Endothelial cell of umbilical vein (primary cell): ENCODE results near the gene BPI. TPM values are rescaled to one million over a fixed set of nuclear protein-coding genes. Genes with fewer than 3 reads are reported as not detected.
A peak's percentile ranks its signal among the peaks of the same experiment; 100 is the strongest.

ENCODE experiments used
- BruUV-seq: library from RNA; stranded (reverse); fragments of 400-500 nt; replicated peaks from 2 replicates; lab custom pipeline; 2021; lab: Mats Ljungman, UMichigan
- CTCF ChIA-PET: fragments of 300-600, 350-600 bp; sonication (Branson Sonifier 250); formaldehyde crosslinking; loops from one replicate; lab custom pipeline; 2021; ENCODE audit warnings: antibody characterized with exemption, inconsistent platforms; lab: Charles Lee
- POLR2A ChIA-PET: fragments of 300-600, 350-600 bp; sonication (Branson Sonifier 250); formaldehyde crosslinking; loops from one replicate; lab custom pipeline; 2021; ENCODE audit warnings: antibody characterized with exemption, inconsistent platforms; lab: Charles Lee
- DNase-seq: peaks from one replicate; pipeline ENCODE4 v3.0.0-alpha.2; 2011; ENCODE audit warnings: low read depth, low spot score
- FAIRE-seq: peaks from 2 replicates; lab custom pipeline; 2011; peaks lifted over from hg19 to GRCh38; lab: Jason Lieb, UNC
- H2AFZ ChIP-seq: 2 replicates; pipeline ENCODE4 v1.6.0; 2012; ENCODE audit warnings: low read depth, low read length, control low read depth, inconsistent platforms
- H3K27ac ChIP-seq: 2 replicates; pipeline ENCODE4 v1.5.1; 2011; ENCODE audit warnings: low read depth, mild to moderate bottlenecking, control low read depth, low read length, moderate library complexity; ENCODE audit not compliant: insufficient read depth
- H3K27me3 ChIP-seq, 2 experiments: 2 replicates each; pipeline versions ENCODE4 v1.6.0 to v1.6.1; 2011; ENCODE audit warnings: low read length in 2 of 2, mixed read lengths in 1 of 2; ENCODE audit not compliant: control insufficient read depth in 2 of 2, insufficient read depth in 2 of 2
- H3K36me3 ChIP-seq, 2 experiments: 2 replicates in 1 of 2; 3 replicates in 1 of 2; pipeline ENCODE4 v1.5.1; 2011; ENCODE audit warnings: low read length in 2 of 2, mild to moderate bottlenecking in 1 of 2, moderate library complexity in 1 of 2; ENCODE audit not compliant: control insufficient read depth in 2 of 2, insufficient read depth in 2 of 2; ENCODE audit errors: extremely low read depth in 1 of 2
- H3K4me1 ChIP-seq: 3 replicates; pipeline ENCODE4 v1.5.1; 2011; ENCODE audit warnings: mild to moderate bottlenecking, low read length; ENCODE audit not compliant: control insufficient read depth, insufficient read depth; ENCODE audit errors: extremely low read depth
- H3K4me2 ChIP-seq: 2 replicates; pipeline ENCODE4 v1.6.1; 2011; ENCODE audit warnings: low read length, control low read depth, mixed read lengths; ENCODE audit not compliant: insufficient read depth
- H3K4me3 ChIP-seq, 3 experiments: fragments of 200-600 bp in 1 of 3; sonication (generic), shearing (Covaris generic) in 1 of 3; replicated peaks in 1 of 3; 2 replicates each; pipeline ENCODE4 v1.5.1; 2011 to 2016; ENCODE audit warnings: control low read depth in 3 of 3, low read length in 3 of 3, mild to moderate bottlenecking in 2 of 3, inconsistent platforms in 1 of 3, low read depth in 1 of 3, moderate library complexity in 1 of 3; ENCODE audit not compliant: insufficient read depth in 1 of 3
- H3K79me2 ChIP-seq: 2 replicates; pipeline ENCODE4 v1.6.0; 2012; ENCODE audit warnings: low read length, inconsistent platforms; ENCODE audit not compliant: control insufficient read depth, insufficient read depth
- H3K9ac ChIP-seq: replicated peaks from 2 replicates; pipeline ENCODE3; 2011; ENCODE audit warnings: low read length, control low read depth; ENCODE audit not compliant: insufficient read depth; ENCODE audit errors: extremely low read depth
- H3K9me1 ChIP-seq: replicated peaks from 3 replicates; pipeline ENCODE4 v1.6.0; 2011; ENCODE audit warnings: mild to moderate bottlenecking, low read length; ENCODE audit not compliant: control insufficient read depth, insufficient read depth; ENCODE audit errors: extremely low read depth
- H3K9me3 ChIP-seq: replicated peaks from 2 replicates; pipeline ENCODE4 v1.5.1; 2012; ENCODE audit warnings: low read length, inconsistent platforms; ENCODE audit not compliant: control insufficient read depth, insufficient read depth
- H4K20me1 ChIP-seq: replicated peaks from 2 replicates; pipeline ENCODE3; 2011; ENCODE audit warnings: mild to moderate bottlenecking, low read length; ENCODE audit not compliant: control insufficient read depth, insufficient read depth; ENCODE audit errors: extremely low read depth
- EZH2 ChIP-seq: IDR thresholded peaks from 2 replicates; pipeline ENCODE4 v1.6.1; 2012; ENCODE audit warnings: borderline replicate concordance, low read depth, mild to moderate bottlenecking, moderate library complexity, low read length, inconsistent platforms; ENCODE audit not compliant: severe bottlenecking
- FOS ChIP-seq: IDR thresholded peaks from 2 replicates; pipeline ENCODE4 v1.6.1; 2011; ENCODE audit warnings: mild to moderate bottlenecking, low read length, moderate library complexity, borderline replicate concordance; ENCODE audit not compliant: insufficient read depth
- GATA2 ChIP-seq: IDR thresholded peaks from 2 replicates; pipeline ENCODE4 v1.7.0; 2011; ENCODE audit warnings: low read depth, mild to moderate bottlenecking, moderate library complexity, mixed read lengths, low read length; ENCODE audit not compliant: insufficient read length, insufficient read depth
- JUN ChIP-seq: IDR thresholded peaks from 2 replicates; pipeline ENCODE4 v1.6.1; 2011; ENCODE audit warnings: borderline replicate concordance, low read depth; ENCODE audit not compliant: insufficient read length, insufficient read depth
- MYC ChIP-seq: IDR thresholded peaks from one replicate; pipeline ENCODE4 v1.6.1; 2011; ENCODE audit warnings: mild to moderate bottlenecking, low read depth, low read length
- POLR2A ChIP-seq: IDR thresholded peaks from 2 replicates; pipeline ENCODE4 v1.6.1; 2012; ENCODE audit warnings: low read depth, mild to moderate bottlenecking, control low read depth, low read length
- POLR2AphosphoS5 ChIP-seq: IDR thresholded peaks from 2 replicates; pipeline ENCODE4 v1.6.1; 2012; ENCODE audit warnings: low read depth, mild to moderate bottlenecking, control low read depth, low read length, moderate library complexity; ENCODE audit not compliant: insufficient read depth
- dilution Hi-C: fragments of 300-500 bp; cut with MboI; formaldehyde crosslinking; loops from one replicate; pipeline ENCODE4 v1.15.0; 2019; ENCODE audit warnings: low sequenced_read_pairs; ENCODE audit not compliant: extremely low pct_ligation_motif_present
- intact Hi-C: fragments of 100-400 bp; cut with micrococcal nuclease; formaldehyde crosslinking; loops from one replicate; pipeline ENCODE4 v1.10.0; 2022
- polyA plus RNA-seq, 4 experiments: library from polyadenylated mRNA; depleted of rRNA in 3 of 4; stranded (reverse) in 3 of 4; unstranded in 1 of 4; fragments of >200 nt; gene quantifications; 2 replicates each; pipeline versions ENCODE4 v1.2.1 to v1.2.3, GENCODE V29; 2011 to 2012; ENCODE audit warnings: missing spikeins in 1 of 4
- total RNA-seq: library from RNA; stranded (reverse); gene quantifications from 2 replicates; pipeline ENCODE4 v1.2.3, GENCODE V29; 2021
- TF ChIP-seq, protein P1 (sequence below): IDR thresholded peaks from 2 replicates; pipeline ENCODE4 v1.6.1; 2011; ENCODE audit not compliant: insufficient read depth, insufficient read length
- TF ChIP-seq, protein P2 (sequence below), 2 donors: IDR thresholded peaks; 1 replicate in 1 of 2; 2 replicates in 1 of 2; pipeline ENCODE4 v1.5.1; 2011; ENCODE audit warnings: low read length in 2 of 2, mild to moderate bottlenecking in 2 of 2, moderate library complexity in 2 of 2, control low read depth in 1 of 2, inconsistent platforms in 1 of 2, low read depth in 1 of 2; ENCODE audit not compliant: insufficient read depth in 1 of 2; ENCODE audit errors: extremely low read depth in 1 of 2

The BPI gene
- total and polyA plus RNA-seq, 2 donors (not counting 3 experiments of a cell fraction or from before 2014, with no cell fraction given): not detected

DNA sequence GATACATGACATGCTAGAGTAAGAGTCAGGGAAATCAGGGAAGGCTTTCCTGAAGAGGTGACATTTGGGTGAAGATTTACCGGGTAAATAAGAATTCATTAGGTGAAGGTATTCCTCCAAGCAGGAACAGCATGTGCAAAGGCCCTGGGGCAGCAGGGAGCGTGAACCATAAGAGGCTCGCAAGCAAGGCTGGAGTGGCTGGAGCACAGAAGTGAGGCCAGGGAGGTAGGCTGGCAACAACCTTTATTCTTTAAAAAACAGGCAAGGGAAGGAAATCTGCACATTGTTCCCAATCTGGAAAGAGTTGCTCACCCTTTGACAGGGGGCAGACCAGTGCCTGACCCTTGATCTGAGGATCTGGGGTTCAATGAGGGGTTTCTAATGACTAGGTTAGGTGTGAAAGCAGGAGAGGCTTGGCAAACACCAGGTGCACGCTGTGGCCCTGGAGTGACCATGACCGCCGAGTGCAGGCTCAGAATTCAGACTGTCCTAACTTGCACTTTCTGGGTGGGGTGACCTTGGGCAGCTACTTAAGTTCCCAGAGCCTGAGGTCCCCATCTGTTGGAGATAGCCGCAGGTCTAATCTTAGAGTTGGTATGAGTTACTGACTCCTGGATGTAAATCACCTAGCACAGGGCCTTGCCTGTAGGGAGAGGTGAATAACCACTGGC lies 45.3 kb upstream of the BPI start:
- ChIA-PET CTCF (no interaction called here), POLR2A (no interaction called here)
- Histone ChIP-seq H3K9me1 (no peaks in the 10 kb centered on the region), H3K4me1 (no peaks in the 10 kb centered on the region), H3K9me3 (no peaks in the 10 kb centered on the region), H3K4me3 (no peak overlapping the region), H3K79me2 (no peaks in the 10 kb centered on the region), H3K4me2 (no peak overlapping the region), H2AFZ (no peak overlapping the region), H4K20me1 (no peaks in the 10 kb centered on the region), H3K27ac (no peak overlapping the region), H3K27me3 (no peaks in the 10 kb centered on the region), H3K9ac (no peak overlapping the region), H3K36me3 (no peaks in the 10 kb centered on the region)
- intact Hi-C loops: no loop called here
- FAIRE-seq (no peak), DNase-seq (no peak)
- dilution Hi-C loops: no loop called here
- no TSS peak for BruUV-seq
- no peak for TF ChIP-seq POLR2A

DNA sequence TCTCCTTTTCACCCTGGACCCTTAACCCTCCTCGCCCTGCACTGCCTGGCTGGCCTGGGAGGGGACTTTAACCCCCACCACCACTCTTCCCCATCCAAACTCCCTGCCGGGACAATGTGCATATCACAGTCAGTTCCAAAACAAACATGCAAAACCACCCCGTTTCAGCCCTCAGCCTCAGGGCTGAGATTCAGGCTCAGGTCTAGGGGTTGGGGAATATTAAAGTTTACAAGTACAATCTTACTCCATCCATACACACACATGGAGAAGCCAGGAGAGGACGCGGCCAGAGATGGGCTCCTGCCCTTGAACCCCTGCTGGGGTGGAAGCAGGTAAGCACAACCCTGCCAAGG lies 44.0 kb upstream of the BPI start:
- no peak overlapping the region for H3K9ac ChIP-seq
- no peaks in the 10 kb centered on the region for H3K9me1 ChIP-seq
- no peak overlapping the region for H3K27ac ChIP-seq
- intact Hi-C loops (no loop called here), dilution Hi-C loops (no loop called here)
- H3K9me3 ChIP-seq: no peaks in the 10 kb centered on the region
- H4K20me1 ChIP-seq: no peaks in the 10 kb centered on the region
- H3K36me3 ChIP-seq: no peaks in the 10 kb centered on the region
- FAIRE-seq (no peak), DNase-seq (no peak)
- TF ChIP-seq JUN (no peak), EZH2 (no peak), POLR2A (no peak), FOS (no peak), POLR2AphosphoS5 (no peak), GATA2 (no peak), MYC (no peak)
- TF ChIP-seq, protein P1, sequence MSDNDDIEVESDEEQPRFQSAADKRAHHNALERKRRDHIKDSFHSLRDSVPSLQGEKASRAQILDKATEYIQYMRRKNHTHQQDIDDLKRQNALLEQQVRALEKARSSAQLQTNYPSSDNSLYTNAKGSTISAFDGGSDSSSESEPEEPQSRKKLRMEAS: no peak
- TF ChIP-seq, protein P2, sequence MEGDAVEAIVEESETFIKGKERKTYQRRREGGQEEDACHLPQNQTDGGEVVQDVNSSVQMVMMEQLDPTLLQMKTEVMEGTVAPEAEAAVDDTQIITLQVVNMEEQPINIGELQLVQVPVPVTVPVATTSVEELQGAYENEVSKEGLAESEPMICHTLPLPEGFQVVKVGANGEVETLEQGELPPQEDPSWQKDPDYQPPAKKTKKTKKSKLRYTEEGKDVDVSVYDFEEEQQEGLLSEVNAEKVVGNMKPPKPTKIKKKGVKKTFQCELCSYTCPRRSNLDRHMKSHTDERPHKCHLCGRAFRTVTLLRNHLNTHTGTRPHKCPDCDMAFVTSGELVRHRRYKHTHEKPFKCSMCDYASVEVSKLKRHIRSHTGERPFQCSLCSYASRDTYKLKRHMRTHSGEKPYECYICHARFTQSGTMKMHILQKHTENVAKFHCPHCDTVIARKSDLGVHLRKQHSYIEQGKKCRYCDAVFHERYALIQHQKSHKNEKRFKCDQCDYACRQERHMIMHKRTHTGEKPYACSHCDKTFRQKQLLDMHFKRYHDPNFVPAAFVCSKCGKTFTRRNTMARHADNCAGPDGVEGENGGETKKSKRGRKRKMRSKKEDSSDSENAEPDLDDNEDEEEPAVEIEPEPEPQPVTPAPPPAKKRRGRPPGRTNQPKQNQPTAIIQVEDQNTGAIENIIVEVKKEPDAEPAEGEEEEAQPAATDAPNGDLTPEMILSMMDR (IDR thresholded peaks at IDR 0.05; ENCODE audit: extremely low read depth in 1 of 2, insufficient read depth in 1 of 2, low read depth in 1 of 2, low read length in 2 of 2): no peak
- BruUV-seq: no TSS peak
- no peaks in the 10 kb centered on the region for H3K4me1 ChIP-seq
- POLR2A ChIA-PET: no interaction called here
- H3K4me3 ChIP-seq: peak overlapping the region in 1 of 3 experiments; percentile 30
- H3K27me3 ChIP-seq: no peaks in the 10 kb centered on the region
- peak overlapping the region; percentile 82 for H2AFZ ChIP-seq
- no peak overlapping the region for H3K4me2 ChIP-seq
- no peaks in the 10 kb centered on the region for H3K79me2 ChIP-seq
- CTCF ChIA-PET: interaction anchor here (1.1 kb wide), 1 partner anchor 40 kb away, joined by 3 read pairs; no protein-coding TSS in a partner anchor
